GM10266 (cell line): Measurements from ENCODE around the gene CARD9.
"Not testable (repeated sequence)": the region's sequence is repeated elsewhere in the genome, so short reads cannot be mapped to it uniquely, and the experiment has no call there.

Experiments
- DNase-seq: peaks from one replicate; pipeline ENCODE4 v3.0.0; 2012; ENCODE audit errors: extremely low spot score
- TF ChIP-seq, protein P1 (sequence below): IDR thresholded peaks from 2 replicates; pipeline ENCODE4 v1.5.1; 2012; ENCODE audit warnings: mild to moderate bottlenecking, low read depth; ENCODE audit not compliant: control insufficient read depth, insufficient read depth; ENCODE audit errors: missing control alignments

CARD9 gene

DNA sequence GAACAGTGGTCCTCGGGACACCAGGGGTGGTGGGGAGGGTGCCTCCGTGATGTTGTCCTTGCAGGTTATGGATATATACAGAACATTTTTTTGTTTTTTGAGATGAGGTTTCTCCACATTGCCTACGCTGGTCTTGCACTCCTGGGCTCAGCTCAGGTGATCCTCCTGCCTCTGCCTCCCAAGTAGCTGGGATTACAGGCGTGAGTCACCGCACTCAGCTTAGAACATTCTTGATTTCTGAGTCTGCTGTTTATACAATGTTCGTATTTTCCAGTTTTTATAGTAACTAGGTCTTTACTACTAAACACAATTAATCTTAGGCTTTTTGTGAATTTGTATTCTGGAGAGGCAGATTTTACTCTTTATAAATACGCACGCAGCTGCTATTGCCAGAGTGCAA, 43.0 kb upstream of the CARD9 start:
- TF ChIP-seq, protein P1, sequence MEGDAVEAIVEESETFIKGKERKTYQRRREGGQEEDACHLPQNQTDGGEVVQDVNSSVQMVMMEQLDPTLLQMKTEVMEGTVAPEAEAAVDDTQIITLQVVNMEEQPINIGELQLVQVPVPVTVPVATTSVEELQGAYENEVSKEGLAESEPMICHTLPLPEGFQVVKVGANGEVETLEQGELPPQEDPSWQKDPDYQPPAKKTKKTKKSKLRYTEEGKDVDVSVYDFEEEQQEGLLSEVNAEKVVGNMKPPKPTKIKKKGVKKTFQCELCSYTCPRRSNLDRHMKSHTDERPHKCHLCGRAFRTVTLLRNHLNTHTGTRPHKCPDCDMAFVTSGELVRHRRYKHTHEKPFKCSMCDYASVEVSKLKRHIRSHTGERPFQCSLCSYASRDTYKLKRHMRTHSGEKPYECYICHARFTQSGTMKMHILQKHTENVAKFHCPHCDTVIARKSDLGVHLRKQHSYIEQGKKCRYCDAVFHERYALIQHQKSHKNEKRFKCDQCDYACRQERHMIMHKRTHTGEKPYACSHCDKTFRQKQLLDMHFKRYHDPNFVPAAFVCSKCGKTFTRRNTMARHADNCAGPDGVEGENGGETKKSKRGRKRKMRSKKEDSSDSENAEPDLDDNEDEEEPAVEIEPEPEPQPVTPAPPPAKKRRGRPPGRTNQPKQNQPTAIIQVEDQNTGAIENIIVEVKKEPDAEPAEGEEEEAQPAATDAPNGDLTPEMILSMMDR = no peak
- DNase-seq = no peak

DNA sequence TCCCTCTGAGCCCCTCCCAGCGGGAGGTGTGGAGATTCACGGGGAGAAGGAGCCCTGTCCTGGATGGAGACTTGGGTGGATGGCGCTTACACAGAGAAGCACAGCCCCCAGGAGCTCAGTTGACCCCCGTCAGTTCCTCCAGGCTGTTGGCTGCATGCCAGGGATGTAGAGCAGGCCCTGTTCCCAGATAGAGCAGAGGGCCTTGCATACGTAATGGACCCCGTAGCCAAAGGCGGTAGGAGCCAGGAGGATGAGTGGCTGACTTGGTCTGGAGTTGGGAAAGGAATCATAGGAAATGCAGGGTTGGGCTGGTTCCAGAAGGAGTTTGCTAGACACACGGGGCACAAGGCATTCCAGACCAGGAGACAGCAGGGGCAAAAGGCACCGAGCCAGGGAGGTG, 39.5 kb upstream of the CARD9 start:
- no peak for DNase-seq
- TF ChIP-seq, protein P1 = no peak

DNA sequence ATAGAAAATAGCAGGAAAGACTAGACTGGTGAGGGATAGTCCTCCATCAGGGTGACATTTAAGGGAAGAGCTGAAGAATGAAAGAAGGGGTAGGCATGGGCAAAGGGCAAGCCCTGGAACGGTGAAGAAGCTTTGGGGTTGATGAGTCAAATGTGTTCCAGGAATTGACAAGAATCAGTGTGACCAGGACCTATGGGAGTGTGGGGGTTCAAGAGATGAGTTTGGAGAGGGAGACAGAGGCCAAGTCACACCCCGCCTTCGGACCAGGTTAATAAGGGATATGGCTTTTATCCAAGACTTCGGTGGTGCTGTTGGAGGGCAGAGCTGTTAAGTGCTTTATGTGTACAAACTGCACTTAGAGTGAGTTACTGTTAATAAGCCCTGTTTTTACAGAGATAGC, 37.9 kb upstream of the CARD9 start:
- DNase-seq = no peak
- TF ChIP-seq, protein P1 = no peak

DNA sequence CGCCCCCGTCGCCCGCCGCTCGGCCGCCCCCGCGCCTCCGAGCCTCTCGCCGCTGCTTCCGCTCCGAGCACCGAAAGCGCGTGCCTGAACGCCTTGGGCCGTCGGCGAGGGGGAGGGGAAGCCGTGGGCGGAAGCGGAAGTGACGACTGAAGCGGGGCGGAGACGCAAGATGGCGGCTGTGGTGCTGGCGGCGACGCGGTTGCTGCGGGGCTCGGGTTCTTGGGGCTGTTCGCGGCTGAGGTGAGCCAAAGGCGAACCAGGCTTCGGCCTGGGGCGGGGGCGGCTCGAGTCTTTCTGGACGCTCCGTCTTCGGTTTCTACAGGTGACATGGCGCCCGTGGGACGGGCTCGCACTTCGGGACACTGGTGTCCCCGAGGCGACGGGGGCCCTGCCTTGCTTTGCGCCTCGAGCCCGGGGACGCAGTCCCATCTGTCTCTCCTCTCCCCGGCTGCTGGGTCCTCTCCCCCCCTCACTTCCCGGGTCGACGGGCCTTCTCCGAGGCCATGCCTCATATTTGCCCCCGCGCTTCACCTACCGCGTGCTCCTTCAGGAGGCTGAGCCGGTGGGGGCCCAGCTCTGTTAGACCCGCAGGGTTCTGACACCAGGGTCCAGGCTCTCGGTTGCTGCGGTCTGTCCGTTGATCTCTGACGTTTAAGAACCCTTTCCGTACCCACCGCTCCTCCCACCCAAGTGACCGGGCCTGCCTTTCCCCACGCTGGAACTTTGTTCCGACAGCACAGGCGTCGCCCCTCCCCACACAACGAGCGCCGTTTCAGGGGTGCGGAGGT, 37.2 kb upstream of the CARD9 start, which contains the start of the genes ENTR1 and PMPCA:
ENTR1 (minus strand) TSS at position 115 of the 788 bp plus-strand sequence. CDS start 217 bp downstream, outside the sequence.
PMPCA (plus strand) TSS at position 159 of the 788 bp plus-strand sequence; CDS start at position 170, 11 bp downstream.
- TF ChIP-seq, protein P1 = no peak
- peak; percentile 99 for DNase-seq

DNA sequence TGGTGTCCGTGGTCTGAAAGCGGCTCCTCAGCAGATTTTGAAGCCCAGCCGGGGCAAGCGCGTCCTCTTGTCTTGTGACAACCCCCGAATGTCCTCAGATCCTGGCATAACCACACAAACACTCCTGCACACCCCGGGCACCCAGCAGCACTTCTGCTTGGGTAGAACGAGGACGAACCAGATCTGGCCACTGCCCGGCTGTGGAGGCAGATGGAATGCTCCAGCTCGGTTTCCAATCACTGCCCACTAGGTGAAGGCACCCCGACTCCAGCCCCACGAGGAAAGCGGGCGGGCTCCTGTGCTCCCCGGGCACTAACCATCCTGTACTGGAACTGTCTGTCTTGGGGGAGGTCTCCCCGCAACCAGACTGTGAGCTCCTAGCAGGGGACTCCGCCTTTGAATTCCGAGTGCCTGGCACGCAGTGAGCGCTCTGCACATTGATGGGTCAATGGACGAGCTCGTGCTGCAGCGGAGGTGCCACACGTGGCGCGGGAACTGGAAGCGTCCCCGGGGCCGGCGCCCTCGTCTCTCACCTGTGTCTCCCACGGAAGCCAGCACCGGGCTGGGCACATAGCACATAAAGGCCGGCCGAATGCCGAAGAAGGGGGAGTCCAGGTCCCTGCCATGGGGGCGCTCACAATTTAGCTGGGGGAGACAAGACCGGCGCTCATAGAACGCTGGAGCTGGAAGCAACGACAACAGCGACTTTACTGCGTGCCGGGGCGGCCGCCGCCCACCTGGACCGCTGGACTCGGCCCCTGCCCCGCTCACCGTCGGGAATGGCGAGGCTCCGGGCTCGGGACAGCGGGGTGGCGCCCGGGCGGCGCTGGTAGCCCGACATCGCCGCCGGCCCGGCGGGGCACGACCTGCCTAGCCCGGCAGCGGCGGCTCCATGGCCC, 36.3 kb upstream of the CARD9 start:
- peak; percentile 67 for DNase-seq
- TF ChIP-seq, protein P1 = no peak

DNA sequence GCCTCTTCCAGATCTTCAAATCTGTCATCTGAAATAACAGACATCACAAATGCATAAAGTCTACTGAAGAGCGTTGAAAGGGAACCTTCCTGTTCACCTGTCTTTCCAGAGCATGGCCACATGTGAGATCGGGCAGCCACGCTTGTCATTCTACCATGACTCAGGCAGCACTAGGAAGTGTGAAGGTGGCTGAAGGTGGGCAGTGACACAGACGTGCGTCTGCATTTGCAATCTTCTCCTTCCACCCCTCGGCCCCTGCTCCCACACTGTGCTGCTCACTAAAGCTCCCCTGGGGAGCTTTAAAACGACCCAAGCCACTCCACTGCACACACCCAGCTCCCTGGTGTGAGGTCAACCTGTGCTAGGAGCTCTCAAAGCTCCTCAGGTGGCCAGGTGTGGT, 34.4 kb upstream of the CARD9 start:
- DNase-seq = no peak
- TF ChIP-seq, protein P1 = no peak

DNA sequence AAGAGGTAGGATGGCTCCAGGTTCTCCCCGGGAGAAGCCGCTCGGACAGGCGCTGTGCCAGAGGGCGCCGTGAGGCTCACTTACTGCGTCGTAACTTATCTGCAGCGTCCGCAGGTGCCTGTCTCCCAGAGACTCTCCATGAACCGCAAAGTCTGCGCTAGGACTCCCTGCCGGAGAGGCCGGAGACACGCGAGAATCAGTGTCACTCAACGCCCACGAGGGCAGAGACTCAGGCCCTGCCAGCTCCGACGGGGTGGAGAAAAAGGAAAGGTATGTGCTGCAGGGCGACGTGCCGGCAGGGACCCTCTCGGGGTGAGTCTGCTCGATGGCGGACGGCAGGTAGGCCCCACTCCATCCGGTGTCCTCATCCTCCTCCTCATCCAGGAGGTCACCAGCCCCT, 33.6 kb upstream of the CARD9 start:
- not testable (repeated sequence) for DNase-seq

DNA sequence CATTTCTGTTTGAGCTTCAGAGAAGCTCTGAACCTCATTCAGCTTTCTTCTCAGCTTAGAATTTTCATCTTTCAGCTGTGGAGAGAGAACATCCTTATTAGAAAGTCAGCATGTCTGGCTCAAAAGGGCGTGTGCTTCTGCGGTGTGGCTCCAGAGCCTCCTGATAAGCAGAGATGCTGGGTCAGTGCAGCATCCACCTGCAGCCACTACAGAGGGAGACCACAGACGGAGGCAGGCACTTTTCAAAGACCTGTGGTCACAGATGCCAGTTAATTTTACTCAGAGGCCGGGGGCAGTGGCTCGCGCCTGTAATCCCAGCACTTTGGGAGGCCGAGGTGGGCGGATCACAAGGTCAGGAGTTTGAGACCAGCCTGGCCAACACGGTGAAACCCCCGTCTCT, 32.4 kb upstream of the CARD9 start:
- not testable (repeated sequence) for DNase-seq
